ENCODE measurements around the gene ULK4. TPM values are rescaled to one million over a fixed set of nuclear protein-coding genes. Genes with fewer than 3 reads are reported as not detected.

ULK4 gene
- total and polyA plus RNA-seq, 2 of the 4 experiments (the other 2 are of a cell fraction), result 2.7 to 5.0 TPM

- no peaks in the 10 kb centered on the region for H3K9me3 ChIP-seq (ENCODE audit: control insufficient read depth, insufficient read depth, low read length)
- H3K4me3 ChIP-seq (ENCODE audit: insufficient read depth, low read depth, low read length), result no peak overlapping the region
- no peak overlapping the region for H4K91ac ChIP-seq (ENCODE audit: insufficient read depth, low read depth, low read length)
- H4K8ac ChIP-seq (ENCODE audit: low read depth in 2 of 2, low read length in 2 of 2), result no peak overlapping the region
- 0 out of 2 replicates have a peak, but pooled peaks cover 2% of the 10 kb centered on the region for H3K9me1 ChIP-seq (ENCODE audit: insufficient read depth, low read length)
- H4K20me1 ChIP-seq (ENCODE audit: insufficient read depth, low read length), result no peaks in the 10 kb centered on the region
- no peak overlapping the region for H3K9ac ChIP-seq (ENCODE audit: low read depth, low read length)
- BruUV-seq (replicated peaks), result no TSS peak
- dilution Hi-C loops (cut with HindIII; ENCODE audit: low sequenced_read_pairs, unreplicated experiment) (no loop called here), in situ Hi-C loops (cut with MboI; ENCODE audit: low sequenced_read_pairs) (no loop called here), intact Hi-C loops (cut with micrococcal nuclease) (no loop called here)
- H2AK9ac ChIP-seq (replicated peaks; ENCODE audit: low read depth, low read length, poor library complexity), result no peak overlapping the region
- no peak for DNase-seq
- no peaks in the 10 kb centered on the region for H3K36me3 ChIP-seq (ENCODE audit: control insufficient read depth, insufficient read depth, low read length)
- no peak overlapping the region for H4K5ac ChIP-seq (ENCODE audit: low read depth, low read length)
- ATAC-seq (ENCODE audit: low read depth), result no peak
- POLR2A ChIA-PET (ENCODE audit: unreplicated experiment), result no interaction called here
- H3K23ac ChIP-seq (ENCODE audit: low read depth, low read length), result no peak overlapping the region
- H3K18ac ChIP-seq (ENCODE audit: low read depth, low read length), result no peak overlapping the region
- no peaks in the 10 kb centered on the region for H3K79me1 ChIP-seq (ENCODE audit: low read depth in 1 of 2, low read length in 2 of 2)
- H2AFZ ChIP-seq (replicated peaks; ENCODE audit: low read length, poor library complexity), result no peak overlapping the region
- no peaks in the 10 kb centered on the region for H3K27me3 ChIP-seq (ENCODE audit: control insufficient read depth, insufficient read depth, low read length)
- no peak overlapping the region for H3K14ac ChIP-seq (replicated peaks; ENCODE audit: low read depth, low read length)
- H3K4me1 ChIP-seq (ENCODE audit: control insufficient read depth, insufficient read depth, low read length), result peaks cover 2% of the 10 kb centered on the region; the same call in 1 of the 2 replicates
- no peak overlapping the region for H2BK15ac ChIP-seq (ENCODE audit: low read depth, low read length)
- no CpG with 5 or more reads among the region's 7 CpGs for WGBS, 2 experiments (ENCODE audit: extremely low coverage in 2 of 2, insufficient read length in 1 of 2)
- CTCF ChIA-PET, result no interaction called here
- no peak overlapping the region for H2BK20ac ChIP-seq (ENCODE audit: low read depth, low read length)
- no peak overlapping the region for H2AK5ac ChIP-seq (ENCODE audit: low read depth, low read length)
- H3K56ac ChIP-seq (ENCODE audit: extremely low read depth, insufficient read depth, low read length), result no peak overlapping the region
- no peak overlapping the region for H2BK120ac ChIP-seq (ENCODE audit: low read depth, low read length)
- no peak overlapping the region for H3K4me2 ChIP-seq (ENCODE audit: low read depth, low read length)
- H3K4ac ChIP-seq (ENCODE audit: low read depth, low read length), result no peak overlapping the region
- H3K27ac ChIP-seq (ENCODE audit: insufficient read depth, low read length), result no peak overlapping the region
- TF ChIP-seq CEBPB (IDR thresholded peaks at IDR 0.05; ENCODE audit: low read depth, low read length), result no peak
- H2BK5ac ChIP-seq (ENCODE audit: low read depth, low read length, poor library complexity, severe bottlenecking), result no peak overlapping the region
Measured at GRCh38 chr3:41705893-41706292, 256.0 kb downstream of the ULK4 start.
